ENCODE measurements around the gene COL4A2.

GRCh38 chr13:110450941-110451730 lies 144.1 kb downstream of the COL4A2 start:
- TF ChIP-seq YY1 (IDR thresholded peaks at IDR 0.05; ENCODE audit: insufficient read depth, insufficient read length) (no peak), ZNF274 (IDR thresholded peaks at IDR 0.05; ENCODE audit: low read depth, low read length) (no peak), SUZ12 (IDR thresholded peaks at IDR 0.05; ENCODE audit: extremely low read depth, insufficient read depth, insufficient read length) (no peak)
